Left ventricle myocardium inferior (tissue), 1 donor: ENCODE measurements around the gene GLP2R. TPM values are rescaled to one million over a fixed set of nuclear protein-coding genes. Genes with fewer than 3 reads are reported as not detected.
"Not testable (repeated sequence)": the region's sequence is repeated elsewhere in the genome, so short reads cannot be mapped to it uniquely, and the experiment has no call there.

ENCODE experiments used
- DNase-seq: peaks from one replicate; pipeline ENCODE4 v3.0.0-alpha.2; 2020
- H3K27ac ChIP-seq: fragments of 200-600 bp; replicated peaks from 2 replicates; pipeline ENCODE4 v1.8.0; 2021
- H3K27me3 ChIP-seq: fragments of 200-600 bp; 2 replicates; pipeline ENCODE4 v1.8.0; 2021; ENCODE audit warnings: low read depth
- H3K36me3 ChIP-seq: fragments of 200-600 bp; 2 replicates; pipeline ENCODE4 v1.8.0; 2021
- H3K4me1 ChIP-seq: fragments of 200-600 bp; 2 replicates; pipeline ENCODE4 v1.8.0; 2021
- H3K4me3 ChIP-seq: fragments of 200-600 bp; 2 replicates; pipeline ENCODE4 v1.8.0; 2021; ENCODE audit warnings: mild to moderate bottlenecking, moderate library complexity
- H3K9me3 ChIP-seq: fragments of 200-600 bp; replicated peaks from 2 replicates; pipeline ENCODE4 v1.8.0; 2021
- intact Hi-C: fragments of 100-400 bp; cut with micrococcal nuclease; formaldehyde crosslinking; loops from one replicate; pipeline ENCODE4 v1.11.0; 2022
- long read RNA-seq: library from polyadenylated mRNA; unstranded; transcript quantifications from one replicate; pipeline ENCODE4 v2.0.0, GENCODE V29; 2021
- total RNA-seq: library from RNA; stranded (reverse); fragmentation: NEBNext Ultra II Directional; extraction: Animal tissue kit (Norgen Biotek cat#: 25700); gene quantifications from one replicate; pipeline ENCODE4 v1.2.1, GENCODE V29; 2021
- TF ChIP-seq, protein P1 (sequence below): fragments of 200-600 bp; IDR thresholded peaks from 2 replicates; pipeline ENCODE4 v1.8.0; 2021; ENCODE audit warnings: antibody characterized with exemption, mild to moderate bottlenecking, borderline replicate concordance
- donor health status: DM: no; HTN: yes; CAD: no; lungs with severe emphysema.

The GLP2R gene
- total RNA-seq, result not detected
- long read RNA-seq, result 0 reads

GRCh38 chr17:9825641-9826150, at the start of gene GLP2R:
GLP2R (plus strand) TSS chr17:9825924; CDS start chr17:9826064, 140 bp downstream.
- intact Hi-C loops, result no loop called here
- TF ChIP-seq, protein P1, sequence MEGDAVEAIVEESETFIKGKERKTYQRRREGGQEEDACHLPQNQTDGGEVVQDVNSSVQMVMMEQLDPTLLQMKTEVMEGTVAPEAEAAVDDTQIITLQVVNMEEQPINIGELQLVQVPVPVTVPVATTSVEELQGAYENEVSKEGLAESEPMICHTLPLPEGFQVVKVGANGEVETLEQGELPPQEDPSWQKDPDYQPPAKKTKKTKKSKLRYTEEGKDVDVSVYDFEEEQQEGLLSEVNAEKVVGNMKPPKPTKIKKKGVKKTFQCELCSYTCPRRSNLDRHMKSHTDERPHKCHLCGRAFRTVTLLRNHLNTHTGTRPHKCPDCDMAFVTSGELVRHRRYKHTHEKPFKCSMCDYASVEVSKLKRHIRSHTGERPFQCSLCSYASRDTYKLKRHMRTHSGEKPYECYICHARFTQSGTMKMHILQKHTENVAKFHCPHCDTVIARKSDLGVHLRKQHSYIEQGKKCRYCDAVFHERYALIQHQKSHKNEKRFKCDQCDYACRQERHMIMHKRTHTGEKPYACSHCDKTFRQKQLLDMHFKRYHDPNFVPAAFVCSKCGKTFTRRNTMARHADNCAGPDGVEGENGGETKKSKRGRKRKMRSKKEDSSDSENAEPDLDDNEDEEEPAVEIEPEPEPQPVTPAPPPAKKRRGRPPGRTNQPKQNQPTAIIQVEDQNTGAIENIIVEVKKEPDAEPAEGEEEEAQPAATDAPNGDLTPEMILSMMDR, result no peak
- Histone ChIP-seq H3K4me1 (no peaks in the 10 kb centered on the region), H3K27ac (no peak within 1 kb of the TSS), H3K9me3 (no peaks in the 10 kb centered on the region), H3K27me3 (peaks cover 45% of the 10 kb centered on the region), H3K36me3 (no peaks in the 10 kb centered on the region), H3K4me3 (no peak within 1 kb of the TSS)
- no peak for DNase-seq

DNA sequence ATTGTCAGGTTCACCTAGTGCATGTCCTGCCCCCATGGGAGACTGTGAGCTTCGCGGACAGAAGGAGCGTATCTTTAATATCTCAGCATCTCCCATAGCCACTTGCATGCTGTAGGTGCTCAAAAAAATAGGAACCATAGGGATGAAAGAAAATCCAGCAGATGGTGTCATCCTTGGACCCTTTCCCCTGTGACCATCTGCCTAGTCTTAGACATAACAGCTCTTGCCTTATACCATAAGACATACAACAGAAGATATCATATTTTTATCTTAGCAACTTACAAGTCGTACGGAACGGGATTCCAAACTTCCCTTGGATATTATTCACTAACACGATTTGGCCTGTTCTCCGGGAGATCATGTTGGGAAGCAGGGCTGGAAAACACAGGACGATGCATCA, 48.8 kb upstream of the GLP2R start:
- Histone ChIP-seq H3K4me1 (no peaks in the 10 kb centered on the region), H3K4me3 (no peak overlapping the region), H3K36me3 (peaks cover 10% of the 10 kb centered on the region), H3K27me3 (peaks cover 5% of the 10 kb centered on the region), H3K27ac (no peak overlapping the region), H3K9me3 (peaks cover 10% of the 10 kb centered on the region)
- DNase-seq, result no peak
- intact Hi-C loops, result no loop called here
- TF ChIP-seq, protein P1, result no peak

DNA sequence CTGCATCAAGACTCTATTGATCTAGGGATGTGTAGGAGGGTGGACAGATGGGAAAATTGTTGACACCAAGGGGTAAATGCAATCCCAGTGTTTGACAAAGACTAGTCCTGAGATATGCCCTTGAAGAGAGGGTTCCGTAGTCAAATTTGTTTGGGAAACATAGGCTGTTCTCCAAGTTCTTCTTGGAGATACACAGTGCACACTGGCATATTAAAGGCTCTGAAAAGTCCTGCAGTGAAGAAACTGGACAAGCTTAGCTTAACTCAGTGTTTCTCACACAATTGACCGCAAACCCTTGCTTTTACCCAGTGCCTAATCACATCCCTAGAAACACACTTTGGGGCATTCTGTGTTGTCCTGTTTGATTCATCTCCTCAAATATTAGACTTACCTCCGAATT, 45.2 kb upstream of the GLP2R start:
- H3K4me3 ChIP-seq, result no peak overlapping the region
- H3K36me3 ChIP-seq, result peaks cover 10% of the 10 kb centered on the region
- peaks cover 10% of the 10 kb centered on the region for H3K9me3 ChIP-seq
- DNase-seq, result no peak
- intact Hi-C loops, result no loop called here
- no peak overlapping the region for H3K27ac ChIP-seq
- TF ChIP-seq, protein P1, result no peak
- peaks cover 7% of the 10 kb centered on the region for H3K27me3 ChIP-seq
- no peaks in the 10 kb centered on the region for H3K4me1 ChIP-seq

- TF ChIP-seq, protein P1, result no peak
These were observed 42.7 kb upstream of the GLP2R start for GRCh38 chr17:9783050-9783449.

GRCh38 chr17:9783465-9783864, 42.3 kb upstream of the GLP2R start:
- DNase-seq, H3K36me3 ChIP-seq, H3K9me3 ChIP-seq, H3K27me3 ChIP-seq, intact Hi-C loops, H3K4me1 ChIP-seq, H3K4me3 ChIP-seq, H3K27ac ChIP-seq: not testable (repeated sequence)

More at GRCh38 chr17:9783050-9783449, 42.7 kb upstream of the GLP2R start:
- H3K27ac ChIP-seq, result no peak overlapping the region
- intact Hi-C loops, result no loop called here
- H3K36me3 ChIP-seq, result no peaks in the 10 kb centered on the region
- DNase-seq, result no peak
- no peaks in the 10 kb centered on the region for H3K9me3 ChIP-seq
- no peak overlapping the region for H3K4me3 ChIP-seq
- H3K4me1 ChIP-seq, result no peaks in the 10 kb centered on the region
- peaks cover 7% of the 10 kb centered on the region for H3K27me3 ChIP-seq

- H3K4me1 ChIP-seq, result peaks cover under 1% of the 10 kb centered on the region
- H3K36me3 ChIP-seq, result no peaks in the 10 kb centered on the region
- TF ChIP-seq, protein P1, result no peak
- no peaks in the 10 kb centered on the region for H3K9me3 ChIP-seq
- intact Hi-C loops, result no loop called here
- peaks cover 7% of the 10 kb centered on the region for H3K27me3 ChIP-seq
- H3K4me3 ChIP-seq, result no peak overlapping the region
- no peak overlapping the region for H3K27ac ChIP-seq
- DNase-seq, result no peak
These were observed 41.2 kb upstream of the GLP2R start for GRCh38 chr17:9784544-9784943.
